SK-N-SH (cell line): ENCODE measurements around the gene ANKRD44. TPM values are rescaled to one million over a fixed set of nuclear protein-coding genes. Genes with fewer than 3 reads are reported as not detected.

Source experiments
- CTCF ChIA-PET: fragments of 300-600, 350-600 bp; formaldehyde crosslinking; extraction: SDS; loops from one replicate; lab custom pipeline; 2021; lab: Yijun Ruan, JAX
- POLR2A ChIA-PET: fragments of 350-600 bp; sonication (Branson Sonifier 250); formaldehyde crosslinking; extraction: SDS; loops from one replicate; lab custom pipeline; 2020; ENCODE audit warnings: antibody characterized with exemption, inconsistent platforms; lab: Yijun Ruan, JAX
- DNase-seq: peaks from one replicate; pipeline ENCODE4 v3.0.0; 2012
- H2AFZ ChIP-seq: fragments of 200-600 bp; sonication (generic); 2 replicates; pipeline ENCODE4 v1.8.1; 2016; ENCODE audit warnings: antibody characterized with exemption, mild to moderate bottlenecking, low read depth
- H3F3A ChIP-seq: fragments of 200-600 bp; sonication (generic); replicated peaks from 2 replicates; pipeline ENCODE3; 2016; ENCODE audit warnings: antibody characterized with exemption, mild to moderate bottlenecking; ENCODE audit not compliant: insufficient read depth
- H3K27ac ChIP-seq, 2 experiments: fragments of 200-500 bp in 1 of 2; fragments of 200-600 bp in 1 of 2; sonication (Bioruptor generic) in 1 of 2; sonication (generic), shearing (Covaris generic) in 1 of 2; 2 replicates each; pipeline versions ENCODE4 v1.5.1 to v1.6.1; 2014 to 2016; ENCODE audit warnings: low read depth in 2 of 2, inconsistent platforms in 1 of 2, low read length in 1 of 2, mild to moderate bottlenecking in 1 of 2, mixed read lengths in 1 of 2
- H3K27me3 ChIP-seq: fragments of 200-600 bp; sonication (generic), shearing (Covaris generic); 2 replicates; pipeline ENCODE4 v1.6.1; 2016; ENCODE audit warnings: mixed run types; ENCODE audit not compliant: insufficient read depth
- H3K36me3 ChIP-seq, 2 experiments: fragments of 200-500 bp in 1 of 2; fragments of 200-600 bp in 1 of 2; sonication (Bioruptor generic) in 1 of 2; sonication (generic) in 1 of 2; replicated peaks in 1 of 2; 2 replicates each; pipeline versions ENCODE3 to v1.5.1; 2014 to 2016; ENCODE audit warnings: low read length in 1 of 2, mild to moderate bottlenecking in 1 of 2; ENCODE audit not compliant: insufficient read depth in 2 of 2, control insufficient read depth in 1 of 2
- H3K4me1 ChIP-seq, 2 experiments: fragments of 200-500 bp in 1 of 2; fragments of 200-600 bp in 1 of 2; sonication (Bioruptor generic) in 1 of 2; sonication (generic), shearing (Covaris generic) in 1 of 2; 2 replicates each; pipeline versions ENCODE4 v1.5.1 to v1.6.1; 2014 to 2016; ENCODE audit warnings: low read depth in 1 of 2, low read length in 1 of 2, mixed run types in 1 of 2; ENCODE audit not compliant: insufficient read depth in 2 of 2, control insufficient read depth in 1 of 2
- H3K4me2 ChIP-seq: fragments of 200-600 bp; sonication (generic), shearing (Covaris generic); 2 replicates; pipeline ENCODE4 v1.6.1; 2017; ENCODE audit warnings: mixed run types
- H3K4me3 ChIP-seq, 2 experiments: fragments of 200-500 bp in 1 of 2; fragments of 200-600 bp in 1 of 2; sonication (Bioruptor generic) in 1 of 2; sonication (generic), shearing (Covaris generic) in 1 of 2; 2 replicates each; pipeline versions ENCODE4 v1.5.1 to v1.8.1; 2014 to 2016; ENCODE audit warnings: low read depth in 2 of 2, inconsistent platforms in 1 of 2, low read length in 1 of 2, mild to moderate bottlenecking in 1 of 2, mixed read lengths in 1 of 2, moderate library complexity in 1 of 2
- H3K79me2 ChIP-seq: fragments of 200-600 bp; sonication (generic); 2 replicates; pipeline ENCODE4 v1.8.1; 2017; ENCODE audit warnings: mild to moderate bottlenecking; ENCODE audit not compliant: insufficient read depth
- H3K9ac ChIP-seq: fragments of 200-600 bp; sonication (generic); 2 replicates; pipeline ENCODE4 v1.6.1; 2017; ENCODE audit warnings: mixed run types
- H3K9me2 ChIP-seq: fragments of 200-600 bp; sonication (generic); 2 replicates; pipeline ENCODE4 v1.6.1; 2017; ENCODE audit warnings: mixed run types
- H3K9me3 ChIP-seq: fragments of 200-600 bp; sonication (generic); 2 replicates; pipeline ENCODE4 v1.6.1; 2017; ENCODE audit warnings: mixed run types, mild to moderate bottlenecking, moderate library complexity
- H4K20me1 ChIP-seq: fragments of 200-600 bp; sonication (generic); 2 replicates; pipeline ENCODE4 v1.6.1; 2017; ENCODE audit warnings: mild to moderate bottlenecking, mixed run types; ENCODE audit not compliant: insufficient read depth
- ELF1 ChIP-seq: IDR thresholded peaks from 2 replicates; pipeline ENCODE4 v1.4.0; 2012
- FOXJ3 ChIP-seq: sonication (generic); formaldehyde crosslinking; IDR thresholded peaks from 2 replicates; pipeline ENCODE4 v1.5.1; 2020; ENCODE audit warnings: mild to moderate bottlenecking, missing genetic modification reagents
- MEF2A ChIP-seq: IDR thresholded peaks from 2 replicates; pipeline ENCODE4 v1.4.0; 2012; ENCODE audit warnings: low read depth, borderline replicate concordance
- NRF1 ChIP-seq: IDR thresholded peaks from 2 replicates; pipeline ENCODE4 v1.6.1; 2012; ENCODE audit warnings: low read depth, mild to moderate bottlenecking, low read length
- POLR2AphosphoS5 ChIP-seq: IDR thresholded peaks from 2 replicates; pipeline ENCODE4 v1.6.1; 2012; ENCODE audit warnings: low read depth, low read length
- RAD21 ChIP-seq: IDR thresholded peaks from 2 replicates; pipeline ENCODE4 v1.6.1; 2012; ENCODE audit warnings: mild to moderate bottlenecking, low read length
- RCOR1 ChIP-seq: fragments of 150-350 bp; IDR thresholded peaks from 2 replicates; pipeline ENCODE4 v1.6.1; 2017; ENCODE audit warnings: antibody characterized with exemption, low read length
- TAF1 ChIP-seq: IDR thresholded peaks from 2 replicates; pipeline ENCODE4 v1.6.1; 2012; ENCODE audit warnings: low read depth, mild to moderate bottlenecking, low read length, moderate library complexity, borderline replicate concordance
- TEAD4 ChIP-seq: IDR thresholded peaks from 2 replicates; pipeline ENCODE4 v1.4.0; 2012; ENCODE audit warnings: mild to moderate bottlenecking, borderline replicate concordance; ENCODE audit not compliant: insufficient read depth
- YY1 ChIP-seq: IDR thresholded peaks from 2 replicates; pipeline ENCODE4 v1.4.0; 2012; ENCODE audit warnings: low read depth, mild to moderate bottlenecking
- WGBS: methylation state at CpG from one replicate; pipeline ENCODE4 v1.1.6; 2017; ENCODE audit warnings: low lambda C conversion rate; 5-methylcytosine and 5-hydroxymethylcytosine counted together
- polyA plus RNA-seq, 3 experiments: library from polyadenylated mRNA; depleted of rRNA; stranded (reverse); fragments of >200 nt; gene quantifications; 2 replicates each; pipeline ENCODE4 v1.2.3, GENCODE V29; 2012
- TF ChIP-seq, protein P1 (sequence below): fragments of 200-600 bp; sonication (generic); IDR thresholded peaks from 2 replicates; pipeline ENCODE4 v1.6.1; 2017; ENCODE audit warnings: antibody characterized with exemption, mild to moderate bottlenecking, moderate library complexity
- TF ChIP-seq, protein P2 (sequence below): fragments of 150-350 bp; IDR thresholded peaks from 2 replicates; pipeline ENCODE4 v1.6.1; 2017; ENCODE audit warnings: antibody characterized with exemption, low read length, low read depth, borderline replicate concordance
- TF ChIP-seq, protein P3 (sequence below): fragments of 150-350 bp; IDR thresholded peaks from 2 replicates; pipeline ENCODE4 v1.6.1; 2016; ENCODE audit warnings: mild to moderate bottlenecking, low read depth, low read length
- TF ChIP-seq, protein P4 (sequence below): IDR thresholded peaks from 2 replicates; pipeline ENCODE4 v1.4.0; 2012; ENCODE audit warnings: low read depth, borderline replicate concordance

The ANKRD44 gene
- polyA plus RNA-seq, 1 of the 3 experiments (the other 2 are of a cell fraction), result 12.5 TPM

DNA sequence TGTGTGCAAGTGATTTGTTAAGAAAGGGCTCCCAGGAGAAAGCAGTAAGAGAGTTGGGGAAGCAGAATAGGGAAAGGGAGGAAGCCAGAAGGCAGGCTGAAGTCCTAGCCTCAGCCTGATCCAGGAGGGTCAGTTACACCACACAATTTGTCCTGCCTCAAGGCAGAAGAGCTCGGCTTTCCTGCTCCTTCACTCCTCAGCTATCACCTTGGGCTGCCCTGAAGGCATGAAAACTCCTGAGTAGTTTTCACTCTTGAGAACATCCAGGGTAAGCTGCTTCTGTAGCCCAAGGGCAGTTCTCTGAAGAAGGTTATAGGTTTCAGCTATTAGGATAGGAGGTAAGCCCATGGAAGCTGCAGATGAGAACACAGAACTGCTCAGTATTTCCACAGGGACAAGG, 47.4 kb upstream of the ANKRD44 start:
- H3K9me3 ChIP-seq, result no peaks in the 10 kb centered on the region
- WGBS, result no CpG with 5 or more reads among the region's 1 CpG
- TF ChIP-seq FOXJ3 (CRISPR knock-in tag), result no peak
- no peak for TF ChIP-seq POLR2AphosphoS5
- TF ChIP-seq TEAD4, result no peak

DNA sequence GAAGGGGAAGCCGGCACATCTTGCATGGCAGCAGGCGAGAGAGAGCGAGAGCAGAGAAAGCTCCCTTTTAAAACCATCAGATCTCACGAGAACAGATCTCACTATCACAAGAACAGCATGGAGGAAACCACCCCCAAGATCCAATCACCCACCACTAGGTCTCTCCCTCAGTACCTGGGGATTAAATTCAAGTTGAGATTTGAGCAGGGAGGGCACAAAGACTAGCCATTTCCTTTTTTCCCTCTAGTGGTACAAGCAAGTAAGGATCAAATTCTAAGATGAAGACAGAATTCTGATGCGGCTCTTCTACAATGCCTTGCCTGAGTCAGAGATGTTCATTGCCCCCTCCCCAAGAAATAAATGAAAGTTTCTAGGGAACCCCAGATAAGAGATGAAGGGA, 45.6 kb upstream of the ANKRD44 start:
- no peak overlapping the region for H2AFZ ChIP-seq
- 97% methylated on average over 5 of the region's 5 CpGs for WGBS
- no peaks in the 10 kb centered on the region for H3K79me2 ChIP-seq
- H3K27ac ChIP-seq, result no peak overlapping the region
- no peaks in the 10 kb centered on the region for H3K27me3 ChIP-seq
- H3K9me2 ChIP-seq, result no peaks in the 10 kb centered on the region
- TF ChIP-seq, protein P1, sequence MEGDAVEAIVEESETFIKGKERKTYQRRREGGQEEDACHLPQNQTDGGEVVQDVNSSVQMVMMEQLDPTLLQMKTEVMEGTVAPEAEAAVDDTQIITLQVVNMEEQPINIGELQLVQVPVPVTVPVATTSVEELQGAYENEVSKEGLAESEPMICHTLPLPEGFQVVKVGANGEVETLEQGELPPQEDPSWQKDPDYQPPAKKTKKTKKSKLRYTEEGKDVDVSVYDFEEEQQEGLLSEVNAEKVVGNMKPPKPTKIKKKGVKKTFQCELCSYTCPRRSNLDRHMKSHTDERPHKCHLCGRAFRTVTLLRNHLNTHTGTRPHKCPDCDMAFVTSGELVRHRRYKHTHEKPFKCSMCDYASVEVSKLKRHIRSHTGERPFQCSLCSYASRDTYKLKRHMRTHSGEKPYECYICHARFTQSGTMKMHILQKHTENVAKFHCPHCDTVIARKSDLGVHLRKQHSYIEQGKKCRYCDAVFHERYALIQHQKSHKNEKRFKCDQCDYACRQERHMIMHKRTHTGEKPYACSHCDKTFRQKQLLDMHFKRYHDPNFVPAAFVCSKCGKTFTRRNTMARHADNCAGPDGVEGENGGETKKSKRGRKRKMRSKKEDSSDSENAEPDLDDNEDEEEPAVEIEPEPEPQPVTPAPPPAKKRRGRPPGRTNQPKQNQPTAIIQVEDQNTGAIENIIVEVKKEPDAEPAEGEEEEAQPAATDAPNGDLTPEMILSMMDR, result peak; percentile 52
- TF ChIP-seq YY1 (no peak), POLR2AphosphoS5 (no peak), MEF2A (no peak), NRF1 (no peak)
- TF ChIP-seq, protein P2, sequence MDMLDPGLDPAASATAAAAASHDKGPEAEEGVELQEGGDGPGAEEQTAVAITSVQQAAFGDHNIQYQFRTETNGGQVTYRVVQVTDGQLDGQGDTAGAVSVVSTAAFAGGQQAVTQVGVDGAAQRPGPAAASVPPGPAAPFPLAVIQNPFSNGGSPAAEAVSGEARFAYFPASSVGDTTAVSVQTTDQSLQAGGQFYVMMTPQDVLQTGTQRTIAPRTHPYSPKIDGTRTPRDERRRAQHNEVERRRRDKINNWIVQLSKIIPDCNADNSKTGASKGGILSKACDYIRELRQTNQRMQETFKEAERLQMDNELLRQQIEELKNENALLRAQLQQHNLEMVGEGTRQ, result no peak
- no peak for DNase-seq
- H3F3A ChIP-seq, result peaks cover 16% of the 10 kb centered on the region
- H3K9ac ChIP-seq, result no peak overlapping the region
- ChIA-PET CTCF (interaction anchor here (1.0 to 1.7 kb wide), 4 partner anchors 9 to 68 kb away, joined by 3 to 5 read pairs (median 4); no protein-coding TSS in a partner anchor), POLR2A (no interaction called here)
- peaks cover 0 to 18% of the 10 kb centered on the region in 2 experiments; a peak in 2 of 4 replicates for H3K4me1 ChIP-seq
- H3K36me3 ChIP-seq, result no peaks in the 10 kb centered on the region
- H3K4me3 ChIP-seq, result no peak overlapping the region
- H3K9me3 ChIP-seq, result no peaks in the 10 kb centered on the region
- H4K20me1 ChIP-seq, result no peaks in the 10 kb centered on the region
- no peak overlapping the region for H3K4me2 ChIP-seq

More for the DNA sequence above, 47.4 kb upstream of the ANKRD44 start:
- Histone ChIP-seq H3K4me3 (no peak overlapping the region), H3K79me2 (no peaks in the 10 kb centered on the region), H2AFZ (no peak overlapping the region), H3K27ac (peak overlapping the region in 1 of 2 experiments; percentile 96; a peak in 2 of 4 replicates), H3F3A (peaks cover 20% of the 10 kb centered on the region), H4K20me1 (no peaks in the 10 kb centered on the region), H3K4me1 (peaks cover 0 to 25% of the 10 kb centered on the region in 2 experiments; a peak in 2 of 4 replicates), H3K27me3 (no peaks in the 10 kb centered on the region), H3K4me2 (no peak overlapping the region), H3K9ac (no peak overlapping the region), H3K36me3 (no peaks in the 10 kb centered on the region), H3K9me2 (no peaks in the 10 kb centered on the region)
- DNase-seq, result no peak
- CTCF ChIA-PET, result interaction anchor here (1.0 to 1.7 kb wide), 5 partner anchors 14 to 166 kb away, joined by 4 to 7 read pairs (median 4); no protein-coding TSS in a partner anchor
- POLR2A ChIA-PET, result no interaction called here

DNA sequence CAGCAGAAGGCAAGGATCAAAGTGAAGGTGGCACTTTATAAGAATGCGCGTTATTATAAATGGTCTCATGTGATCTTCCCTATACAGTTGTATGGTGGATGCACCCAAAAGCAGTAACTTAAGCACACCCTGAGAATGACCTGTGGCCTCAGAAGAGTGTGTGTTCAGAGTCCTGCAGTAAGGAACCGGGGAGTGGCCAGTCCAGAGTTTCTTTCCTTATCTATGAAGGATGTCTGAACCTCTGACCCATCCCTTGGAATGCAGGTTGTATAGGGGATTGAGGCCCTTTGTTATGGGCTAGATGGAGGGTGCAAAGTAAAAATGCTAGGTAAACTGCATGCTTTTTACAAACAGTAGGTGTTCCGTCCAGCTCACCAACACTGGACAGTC, 43.6 kb upstream of the ANKRD44 start:
- H3K4me3 ChIP-seq, result no peak overlapping the region
- peaks cover 0 to 7% of the 10 kb centered on the region in 2 experiments; a peak in 2 of 4 replicates for H3K4me1 ChIP-seq
- 93% methylated on average over 4 of the region's 4 CpGs for WGBS
- H3K9me2 ChIP-seq, result no peaks in the 10 kb centered on the region
- no peaks in the 10 kb centered on the region for H3K36me3 ChIP-seq
- no peaks in the 10 kb centered on the region for H3K9me3 ChIP-seq
- no peaks in the 10 kb centered on the region for H4K20me1 ChIP-seq
- no peaks in the 10 kb centered on the region for H3K27me3 ChIP-seq
- H3K9ac ChIP-seq, result no peak overlapping the region
- ChIA-PET CTCF (no interaction called here), POLR2A (no interaction called here)
- DNase-seq, result no peak
- peaks cover 6% of the 10 kb centered on the region for H3F3A ChIP-seq
- no peaks in the 10 kb centered on the region for H3K79me2 ChIP-seq
- no peak overlapping the region for H2AFZ ChIP-seq
- TF ChIP-seq ELF1, result no peak
- TF ChIP-seq MEF2A, result no peak
- TF ChIP-seq, protein P3, sequence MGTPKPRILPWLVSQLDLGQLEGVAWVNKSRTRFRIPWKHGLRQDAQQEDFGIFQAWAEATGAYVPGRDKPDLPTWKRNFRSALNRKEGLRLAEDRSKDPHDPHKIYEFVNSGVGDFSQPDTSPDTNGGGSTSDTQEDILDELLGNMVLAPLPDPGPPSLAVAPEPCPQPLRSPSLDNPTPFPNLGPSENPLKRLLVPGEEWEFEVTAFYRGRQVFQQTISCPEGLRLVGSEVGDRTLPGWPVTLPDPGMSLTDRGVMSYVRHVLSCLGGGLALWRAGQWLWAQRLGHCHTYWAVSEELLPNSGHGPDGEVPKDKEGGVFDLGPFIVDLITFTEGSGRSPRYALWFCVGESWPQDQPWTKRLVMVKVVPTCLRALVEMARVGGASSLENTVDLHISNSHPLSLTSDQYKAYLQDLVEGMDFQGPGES, result no peak
- TF ChIP-seq, protein P4, sequence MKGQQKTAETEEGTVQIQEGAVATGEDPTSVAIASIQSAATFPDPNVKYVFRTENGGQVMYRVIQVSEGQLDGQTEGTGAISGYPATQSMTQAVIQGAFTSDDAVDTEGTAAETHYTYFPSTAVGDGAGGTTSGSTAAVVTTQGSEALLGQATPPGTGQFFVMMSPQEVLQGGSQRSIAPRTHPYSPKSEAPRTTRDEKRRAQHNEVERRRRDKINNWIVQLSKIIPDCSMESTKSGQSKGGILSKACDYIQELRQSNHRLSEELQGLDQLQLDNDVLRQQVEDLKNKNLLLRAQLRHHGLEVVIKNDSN, result no peak
- no peak for TF ChIP-seq TAF1
- no peak for TF ChIP-seq RCOR1
- TF ChIP-seq YY1, result no peak
- TF ChIP-seq, protein P2, result no peak
- TF ChIP-seq RAD21, result no peak
- no peak overlapping the region for H3K27ac ChIP-seq
- no peak overlapping the region for H3K4me2 ChIP-seq
